ENCODE data around the gene HHATL. TPM values are rescaled to one million over a fixed set of nuclear protein-coding genes. Genes with fewer than 3 reads are reported as not detected.

Gene HHATL
- total RNA-seq, 1 experiment from 2014 or later: not detected

DNA sequence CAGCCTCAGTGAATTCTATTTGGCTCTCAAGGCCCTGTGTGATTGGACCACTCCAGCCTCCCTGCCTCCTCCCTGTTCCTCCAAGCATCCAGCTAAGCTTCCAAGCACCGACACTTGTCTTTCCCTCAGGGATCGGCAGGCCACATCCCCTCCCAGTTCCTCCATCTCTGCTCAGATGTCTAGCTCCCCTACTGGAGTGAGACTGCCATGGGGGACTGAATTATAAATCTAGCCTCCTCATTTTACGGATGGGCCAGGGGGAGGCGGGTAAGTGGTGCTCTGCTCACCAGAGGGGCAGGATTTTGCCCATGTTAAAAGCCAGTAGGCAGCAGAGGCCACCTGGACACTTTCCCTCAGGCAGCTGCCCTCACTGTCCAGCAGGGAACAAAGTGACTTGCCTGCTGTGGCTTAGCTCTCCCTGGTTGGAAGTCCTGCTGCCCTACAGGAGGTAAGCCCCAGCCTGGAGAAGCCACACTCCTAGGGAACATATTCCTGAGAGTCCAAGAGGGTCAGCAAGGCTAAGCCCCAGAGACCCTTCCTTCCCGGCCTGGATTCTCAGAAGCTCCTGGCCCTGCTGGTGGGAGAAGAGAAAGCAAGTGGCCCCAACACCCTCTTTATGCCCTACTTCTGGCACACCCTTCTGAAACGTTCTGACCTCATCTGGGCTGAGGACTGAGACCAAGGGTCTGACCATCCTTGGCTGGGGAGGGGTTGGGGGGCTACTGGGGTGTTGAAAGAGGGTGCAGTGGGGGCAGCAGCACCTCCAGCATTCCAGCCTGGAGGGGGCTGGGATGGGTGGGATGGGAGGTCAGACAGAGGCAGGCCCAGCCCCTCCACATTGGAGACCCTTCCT lies 9.1 kb upstream of the HHATL start:
- peak; percentile 66 for DNase-seq
- H3K36me3 ChIP-seq (replicated peaks; ENCODE audit: control insufficient read depth, insufficient read depth, low read length): no peaks in the 10 kb centered on the region
- no peaks in the 10 kb centered on the region for H3K27me3 ChIP-seq (ENCODE audit: control insufficient read depth, insufficient read depth, low read length)
- H3K4me3 ChIP-seq (ENCODE audit: insufficient read depth, low read depth, low read length): no peak overlapping the region

DNA sequence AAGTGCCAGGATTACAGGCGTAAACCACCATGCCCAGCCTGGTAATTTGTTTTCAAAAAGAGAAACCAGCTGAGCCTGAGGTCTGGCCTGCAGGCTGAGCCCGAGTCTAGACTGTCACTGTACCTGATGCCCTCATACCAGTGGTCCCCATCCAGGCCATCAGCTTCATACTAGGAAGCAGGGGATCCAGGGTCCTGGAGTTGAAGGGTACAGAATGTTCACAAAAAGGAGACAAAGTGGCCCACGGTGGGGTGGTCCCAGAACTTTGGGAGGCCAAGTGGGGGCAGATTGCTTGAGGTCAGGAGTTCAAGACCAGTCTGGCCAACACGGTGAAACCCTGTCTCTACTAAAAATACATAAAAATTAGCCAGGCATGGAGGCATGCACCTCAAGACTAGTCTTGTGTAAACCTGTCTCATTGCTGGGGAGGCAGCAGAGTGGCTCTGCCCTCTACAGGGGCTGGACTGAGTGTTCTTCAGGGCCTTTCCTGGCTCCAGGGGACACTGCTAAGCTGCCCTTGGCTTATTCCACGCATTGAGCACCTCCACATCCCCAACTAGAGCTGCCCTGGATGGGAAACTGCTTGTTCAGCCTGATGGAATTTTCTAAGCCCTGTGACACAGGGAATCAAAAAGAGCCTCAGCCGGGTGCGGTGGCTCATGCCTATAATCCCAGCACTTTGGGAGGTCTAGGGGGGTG lies 7.9 kb upstream of the HHATL start:
- H3K27me3 ChIP-seq (ENCODE audit: control insufficient read depth, insufficient read depth, low read length): no peaks in the 10 kb centered on the region
- H3K4me3 ChIP-seq (ENCODE audit: insufficient read depth, low read depth, low read length): no peak overlapping the region
- no peak for DNase-seq
- no peaks in the 10 kb centered on the region for H3K36me3 ChIP-seq (replicated peaks; ENCODE audit: control insufficient read depth, insufficient read depth, low read length)

DNA sequence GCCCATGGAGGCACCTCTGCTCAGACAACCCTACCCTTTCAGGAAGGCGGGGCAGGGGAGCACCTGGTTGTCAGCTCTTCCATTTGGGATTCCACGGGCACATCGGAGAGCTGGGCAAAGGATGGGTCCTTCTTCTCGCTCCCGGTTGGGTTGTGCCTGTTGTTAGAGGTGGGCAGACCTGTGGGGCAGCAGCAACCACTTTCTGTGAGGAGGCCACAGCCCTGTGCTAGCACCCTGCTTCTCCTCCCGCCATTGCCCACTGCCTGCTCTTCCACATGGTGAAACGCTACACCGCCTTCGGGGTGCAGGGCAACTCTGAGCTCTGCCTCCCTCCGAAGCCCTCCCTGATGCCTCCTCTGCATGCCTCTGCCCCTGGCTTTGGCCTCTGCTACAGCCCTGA lies 7.0 kb upstream of the HHATL start:
- Histone ChIP-seq H3K36me3 (replicated peaks; ENCODE audit: control insufficient read depth, insufficient read depth, low read length) (no peaks in the 10 kb centered on the region), H3K27me3 (ENCODE audit: control insufficient read depth, insufficient read depth, low read length) (no peaks in the 10 kb centered on the region), H3K4me3 (ENCODE audit: insufficient read depth, low read depth, low read length) (no peak overlapping the region)
- peak; percentile 21 for DNase-seq

DNA sequence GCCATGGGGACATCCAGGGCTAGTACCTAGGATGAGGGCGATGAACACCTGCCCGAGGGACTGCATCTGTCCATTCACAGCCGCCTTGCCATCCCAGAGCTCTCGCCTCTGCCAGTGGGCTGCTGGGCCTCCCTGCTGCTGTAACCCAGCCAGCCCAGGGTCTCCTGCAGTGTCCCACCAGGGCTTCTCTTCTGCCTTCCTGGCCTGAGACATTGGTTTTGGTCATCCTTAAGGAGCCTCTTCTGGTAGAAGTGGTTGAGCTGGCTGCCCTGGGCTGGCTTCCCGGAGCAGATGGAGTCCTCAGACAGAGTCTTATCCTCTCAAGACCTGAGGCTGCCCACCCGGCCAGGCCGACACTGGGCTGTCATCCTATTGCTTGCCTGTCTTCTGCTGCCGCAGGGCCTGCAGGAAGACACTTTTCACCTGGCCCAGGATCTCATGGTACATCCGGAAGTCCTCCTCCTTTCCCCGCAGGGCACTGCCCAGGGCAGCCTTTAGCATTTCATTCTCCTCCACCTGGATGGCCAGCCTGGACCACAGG lies 6.1 kb upstream of the HHATL start:
- no peak for DNase-seq
- H3K36me3 ChIP-seq (replicated peaks; ENCODE audit: control insufficient read depth, insufficient read depth, low read length): no peaks in the 10 kb centered on the region
- no peaks in the 10 kb centered on the region for H3K27me3 ChIP-seq (ENCODE audit: control insufficient read depth, insufficient read depth, low read length)
- no peak overlapping the region for H3K4me3 ChIP-seq (ENCODE audit: insufficient read depth, low read depth, low read length)

DNA sequence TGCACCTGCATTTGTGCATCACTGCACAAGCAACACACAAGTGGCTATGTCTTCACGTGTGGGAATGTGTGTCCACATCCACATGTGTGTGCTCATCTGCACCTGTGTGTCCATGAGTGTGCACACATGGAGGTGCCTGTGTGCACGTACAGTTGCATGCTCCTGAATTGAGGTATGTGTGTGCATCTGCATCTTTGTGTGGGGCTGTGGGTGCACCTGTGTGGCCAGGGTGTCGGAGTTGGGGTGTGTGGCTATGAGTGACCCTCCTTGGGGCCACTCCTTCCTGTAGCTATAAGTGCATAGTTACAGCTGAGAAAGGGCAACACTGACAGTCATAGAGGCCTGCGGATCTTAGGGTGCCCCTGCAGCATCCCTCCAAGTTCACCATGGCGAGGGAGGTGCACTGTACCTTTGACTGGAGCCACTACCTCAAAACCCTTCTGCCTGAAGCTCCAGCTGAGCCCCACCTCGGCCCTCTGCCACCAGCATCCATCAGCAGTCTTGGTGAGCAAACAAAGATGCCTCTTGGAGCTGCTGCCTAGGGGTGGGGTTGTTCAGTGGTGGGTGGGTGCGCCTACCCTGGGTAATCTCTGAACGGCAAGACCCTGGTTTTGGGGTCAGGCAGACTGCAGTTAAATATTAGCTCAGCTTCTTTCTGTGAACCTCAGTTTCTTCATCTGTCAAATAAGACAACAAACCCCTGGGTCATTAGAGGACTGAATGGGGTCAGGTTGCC lies 5.2 kb upstream of the HHATL start:
- H3K4me3 ChIP-seq (ENCODE audit: insufficient read depth, low read depth, low read length): no peak overlapping the region
- no peaks in the 10 kb centered on the region for H3K36me3 ChIP-seq (replicated peaks; ENCODE audit: control insufficient read depth, insufficient read depth, low read length)
- DNase-seq: no peak
- H3K27me3 ChIP-seq (ENCODE audit: control insufficient read depth, insufficient read depth, low read length): no peaks in the 10 kb centered on the region

DNA sequence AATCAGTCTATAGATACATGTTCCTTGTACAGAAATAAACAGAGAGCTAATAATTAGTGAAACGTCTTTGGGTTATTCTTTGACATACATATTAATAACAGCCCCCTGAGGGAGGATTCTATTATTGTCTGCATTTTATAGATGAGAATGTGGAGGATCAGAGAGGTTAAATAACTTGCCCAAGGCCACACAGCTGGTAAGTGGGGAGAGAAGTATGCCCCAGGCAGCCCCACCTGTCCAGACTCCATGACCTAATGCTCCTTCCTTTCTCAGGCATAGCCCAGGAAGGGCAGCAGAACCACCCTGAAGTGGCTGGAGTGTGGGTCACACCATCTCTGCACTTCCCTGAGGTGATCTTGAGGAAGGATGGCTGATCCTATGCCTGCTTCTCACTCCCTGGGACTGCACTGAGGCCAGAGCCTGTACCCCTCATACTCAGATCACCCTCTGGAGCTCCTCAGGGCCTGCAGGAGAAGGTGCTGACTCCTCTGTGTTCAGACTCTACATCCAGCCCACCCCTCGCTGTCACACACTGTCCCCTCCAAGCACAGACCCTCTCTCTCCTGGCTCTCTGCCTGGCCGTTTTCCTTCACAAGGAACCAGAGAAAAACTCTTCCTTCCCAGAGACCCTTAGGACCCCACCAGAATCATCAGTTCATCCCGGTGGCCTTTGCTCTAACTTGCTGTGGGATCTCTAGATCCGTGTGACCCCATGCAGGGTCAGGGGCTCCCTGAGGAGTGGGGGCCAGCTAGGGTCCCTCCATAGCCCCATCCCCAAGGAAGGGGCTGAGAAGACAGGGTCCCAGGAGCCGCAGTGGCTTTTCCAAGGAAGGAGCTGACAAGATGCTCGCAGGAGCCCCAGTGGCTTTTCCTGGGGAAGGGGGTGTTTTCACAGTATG lies 4.4 kb upstream of the HHATL start:
- Histone ChIP-seq H3K27me3 (ENCODE audit: control insufficient read depth, insufficient read depth, low read length) (no peaks in the 10 kb centered on the region), H3K36me3 (replicated peaks; ENCODE audit: control insufficient read depth, insufficient read depth, low read length) (no peaks in the 10 kb centered on the region), H3K4me3 (ENCODE audit: insufficient read depth, low read depth, low read length) (no peak overlapping the region)
- no peak for DNase-seq

DNA sequence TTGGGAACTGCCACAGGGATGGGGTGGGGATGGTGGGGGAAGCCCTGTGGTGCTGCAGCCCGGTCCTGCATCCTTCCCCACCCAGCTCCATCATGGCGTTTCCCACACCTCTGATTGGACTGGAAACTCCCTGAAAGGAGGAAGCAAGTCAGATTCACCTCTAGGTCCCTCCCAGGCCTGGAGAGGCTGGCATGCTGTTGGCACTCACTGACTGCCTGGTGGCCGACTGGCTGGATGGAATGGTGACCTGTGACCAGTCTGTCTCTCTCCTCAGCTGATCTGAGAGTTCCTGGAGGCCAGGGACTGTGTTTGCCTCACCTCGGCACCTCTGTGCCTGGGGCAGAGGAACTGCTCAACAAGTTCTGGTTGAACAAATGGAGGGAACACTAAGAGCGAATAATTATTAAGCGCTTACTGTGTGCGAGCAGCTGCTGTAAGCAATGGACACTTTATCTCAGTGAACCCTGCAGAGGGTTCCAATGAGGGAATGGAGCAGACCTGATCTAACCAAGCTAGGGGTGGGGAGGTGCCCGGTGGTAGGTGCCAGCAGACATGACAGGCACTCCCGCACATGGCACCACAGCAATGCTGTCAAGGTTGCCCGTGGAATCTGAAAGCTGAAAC lies 3.5 kb upstream of the HHATL start:
- no peak overlapping the region for H3K4me3 ChIP-seq (ENCODE audit: insufficient read depth, low read depth, low read length)
- no peaks in the 10 kb centered on the region for H3K36me3 ChIP-seq (replicated peaks; ENCODE audit: control insufficient read depth, insufficient read depth, low read length)
- peak; percentile 28 for DNase-seq
- no peaks in the 10 kb centered on the region for H3K27me3 ChIP-seq (ENCODE audit: control insufficient read depth, insufficient read depth, low read length)

DNA sequence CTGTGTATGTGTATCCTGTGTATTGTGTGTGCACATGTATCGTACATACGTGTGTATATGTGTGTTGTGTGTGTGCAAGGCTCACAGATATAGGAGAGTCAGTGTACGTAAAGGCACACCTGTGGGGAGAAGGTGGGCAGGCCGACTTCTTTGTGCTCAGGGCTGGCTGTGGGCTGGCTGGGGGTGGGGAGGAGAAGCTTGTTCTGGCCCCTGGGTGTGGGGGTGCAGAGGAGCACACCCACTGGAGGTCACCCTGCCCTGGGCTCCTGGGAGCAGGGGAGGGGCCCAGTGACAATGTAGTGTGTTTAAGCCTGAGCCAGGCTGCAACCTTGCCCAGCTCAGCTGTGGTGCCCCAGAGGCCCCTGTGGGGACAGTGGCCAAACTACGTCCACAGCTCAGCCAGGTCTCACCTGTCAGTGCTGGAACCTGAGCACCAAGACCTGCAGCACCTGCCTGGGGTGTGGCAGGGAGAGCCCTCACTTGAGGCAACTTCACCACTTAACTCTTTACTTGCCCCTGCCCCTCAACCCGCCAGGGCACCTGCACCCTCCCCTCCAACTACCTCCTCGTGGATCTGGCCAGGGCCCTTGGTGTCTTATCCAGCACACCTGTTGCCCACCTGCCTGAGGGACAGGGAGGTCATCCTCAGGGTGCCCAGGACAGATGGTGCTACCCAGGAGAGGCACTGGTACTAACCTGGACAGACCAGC lies 2.6 kb upstream of the HHATL start:
- no peaks in the 10 kb centered on the region for H3K27me3 ChIP-seq (ENCODE audit: control insufficient read depth, insufficient read depth, low read length)
- peak; percentile 49 for DNase-seq
- H3K36me3 ChIP-seq (replicated peaks; ENCODE audit: control insufficient read depth, insufficient read depth, low read length): no peaks in the 10 kb centered on the region
- no peak overlapping the region for H3K4me3 ChIP-seq (ENCODE audit: insufficient read depth, low read depth, low read length)

DNA sequence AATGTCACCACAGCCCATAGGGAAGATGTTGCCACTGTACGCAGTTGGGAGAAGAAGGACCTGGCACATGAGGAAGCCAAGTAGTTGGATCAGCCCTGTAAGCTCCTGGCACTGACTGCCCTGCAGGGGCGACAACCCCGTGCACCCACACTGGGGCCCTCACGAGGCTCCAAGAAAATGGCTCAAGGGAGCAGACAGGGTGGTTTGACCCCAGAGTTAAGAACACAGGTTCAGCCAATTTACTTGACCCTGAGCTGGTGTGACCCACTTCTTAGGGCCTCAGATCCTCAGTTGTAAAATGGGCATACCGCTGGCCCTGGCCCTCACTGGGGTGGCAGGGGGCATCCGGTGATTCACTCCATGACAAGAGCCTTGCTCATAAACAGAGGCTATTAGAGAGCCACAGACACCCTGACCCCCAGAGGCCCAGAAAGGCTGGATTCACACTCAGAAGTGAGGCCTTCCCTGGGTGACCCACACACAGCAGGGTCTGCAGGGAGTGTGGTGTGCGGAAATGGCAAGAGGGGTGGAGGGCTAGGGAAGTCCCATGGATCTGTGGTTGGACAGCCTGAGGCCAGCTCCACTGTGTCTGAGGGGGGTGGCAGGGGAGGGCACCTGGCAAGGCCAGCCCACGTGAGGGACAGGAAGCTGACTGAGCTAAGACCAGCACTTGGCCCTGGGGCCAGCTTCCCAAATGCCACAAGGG lies 1.7 kb upstream of the HHATL start:
- DNase-seq: peak; percentile 34
- Histone ChIP-seq H3K27me3 (ENCODE audit: control insufficient read depth, insufficient read depth, low read length) (no peaks in the 10 kb centered on the region), H3K36me3 (replicated peaks; ENCODE audit: control insufficient read depth, insufficient read depth, low read length) (no peaks in the 10 kb centered on the region), H3K4me3 (ENCODE audit: insufficient read depth, low read depth, low read length) (no peak overlapping the region)

DNA sequence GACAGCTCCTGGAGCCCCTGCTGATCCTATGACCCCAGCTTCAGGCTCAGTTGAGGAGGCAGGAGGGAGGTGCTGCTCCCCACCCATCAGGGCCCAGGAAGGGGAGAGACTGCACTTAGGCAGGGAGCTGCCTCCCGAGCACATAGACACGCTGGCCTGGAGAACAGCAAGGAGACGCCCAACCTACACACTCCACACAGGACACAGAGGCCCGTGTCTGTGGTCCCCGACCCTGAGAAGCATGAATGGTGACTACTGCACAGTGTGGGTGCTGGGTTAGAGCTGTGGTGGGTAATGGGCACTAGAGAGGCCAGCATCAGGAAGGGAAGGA lies 1.1 kb upstream of the HHATL start:
- no peaks in the 10 kb centered on the region for H3K27me3 ChIP-seq (ENCODE audit: control insufficient read depth, insufficient read depth, low read length)
- no peak for DNase-seq
- no peak overlapping the region for H3K4me3 ChIP-seq (ENCODE audit: insufficient read depth, low read depth, low read length)
- no peaks in the 10 kb centered on the region for H3K36me3 ChIP-seq (replicated peaks; ENCODE audit: control insufficient read depth, insufficient read depth, low read length)

DNA sequence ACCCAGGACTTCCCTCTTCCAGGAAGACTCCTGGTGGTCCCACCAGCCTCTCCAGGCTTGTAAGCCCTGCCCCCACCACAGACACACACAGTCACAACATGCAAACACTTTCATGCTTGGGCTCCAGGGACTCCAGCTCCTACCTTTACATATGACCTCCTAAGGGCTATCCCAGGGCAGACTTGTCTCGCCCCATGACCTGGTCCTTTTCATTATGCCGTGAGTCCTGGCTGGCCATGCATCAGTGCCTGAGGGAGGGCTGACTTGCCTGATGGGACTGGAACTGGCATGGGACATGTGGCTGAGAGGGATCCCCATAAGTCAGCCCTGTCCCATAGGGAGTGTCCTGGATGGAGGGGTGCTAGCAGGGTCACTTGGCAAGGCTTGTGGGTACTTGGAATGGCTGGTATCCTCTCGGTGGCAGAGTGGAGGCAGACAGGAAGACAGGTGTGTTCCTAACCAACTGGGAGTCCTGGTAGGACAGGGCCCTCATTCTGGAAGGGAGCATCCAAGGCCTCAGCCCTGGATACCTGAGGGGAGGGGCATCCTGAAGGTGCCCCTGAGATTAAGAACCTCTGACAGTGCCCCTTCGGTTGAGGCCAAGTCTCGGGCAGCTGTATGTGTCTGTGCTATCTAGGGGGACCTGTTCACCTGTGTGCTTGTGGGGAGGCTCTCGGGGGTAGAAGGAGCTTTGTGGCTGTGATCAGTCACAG lies 540 bp upstream of the HHATL start:
- peak; percentile 35 for DNase-seq
- H3K27me3 ChIP-seq (ENCODE audit: control insufficient read depth, insufficient read depth, low read length): no peaks in the 10 kb centered on the region
- no peak overlapping the region for H3K4me3 ChIP-seq (ENCODE audit: insufficient read depth, low read depth, low read length)
- H3K36me3 ChIP-seq (replicated peaks; ENCODE audit: control insufficient read depth, insufficient read depth, low read length): no peaks in the 10 kb centered on the region

DNA sequence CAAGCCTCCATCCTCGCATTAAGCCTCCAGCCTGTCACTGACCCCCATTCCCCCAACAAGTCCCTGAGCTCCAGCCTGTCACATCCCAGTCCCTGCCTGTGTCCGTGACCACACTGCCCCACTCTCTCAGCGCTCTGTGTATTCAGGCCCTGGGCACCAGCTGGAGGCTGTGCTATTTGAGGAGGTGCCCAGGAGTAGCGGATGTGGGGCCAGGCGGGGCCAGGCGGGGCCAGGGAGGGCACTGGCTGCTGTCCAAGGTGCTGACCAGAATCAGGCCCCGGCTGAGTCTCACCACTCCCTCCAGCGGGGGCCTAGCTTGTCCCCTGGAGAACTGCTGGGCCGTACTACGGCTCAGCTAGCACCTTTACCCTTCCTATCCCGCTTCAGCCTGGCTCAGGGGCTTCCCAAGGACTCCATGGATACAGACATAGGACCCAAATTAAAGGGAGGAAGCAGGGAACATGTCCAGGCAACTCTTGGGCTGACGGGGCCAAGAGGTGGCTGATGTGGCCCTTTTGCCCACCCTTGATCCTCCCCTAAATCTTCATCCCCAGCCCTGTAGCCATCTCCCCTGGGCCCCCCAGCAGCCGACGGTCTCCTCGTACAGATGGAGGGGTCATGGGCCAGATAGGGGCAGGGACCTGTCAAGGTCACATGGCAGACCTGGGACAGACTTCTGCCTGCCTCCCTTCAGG lies 1.1 kb downstream of the HHATL start:
- H3K27me3 ChIP-seq (ENCODE audit: control insufficient read depth, insufficient read depth, low read length): no peaks in the 10 kb centered on the region
- no peaks in the 10 kb centered on the region for H3K36me3 ChIP-seq (replicated peaks; ENCODE audit: control insufficient read depth, insufficient read depth, low read length)
- no peak overlapping the region for H3K4me3 ChIP-seq (ENCODE audit: insufficient read depth, low read depth, low read length)
- peak; percentile 98 for DNase-seq

All from H7 (cell line).